ENCODE results near the gene MYO9B.

Gene MYO9B

DNA sequence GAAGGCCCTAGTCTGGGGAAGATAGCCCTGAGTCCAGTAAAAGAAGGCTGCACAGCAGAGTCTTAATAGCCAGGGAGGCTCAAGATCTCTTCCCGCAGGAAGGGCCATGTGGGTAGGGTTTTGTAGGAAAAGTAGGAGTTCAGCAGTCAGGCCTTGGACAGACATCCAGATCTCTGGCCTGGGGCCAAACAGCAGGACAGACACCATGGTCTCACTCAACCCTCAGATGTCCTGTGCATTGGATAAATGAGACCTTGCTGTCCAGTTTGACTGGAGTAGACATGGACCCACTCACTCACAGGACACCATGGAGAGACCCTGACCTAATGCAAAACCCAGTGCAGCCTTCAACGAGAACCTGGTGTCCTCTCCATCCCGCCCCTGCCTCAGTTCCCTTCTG lies 154.3 kb downstream of the MYO9B start:
- H3K4me1 Mint-ChIP-seq, result peaks cover 22% of the 10 kb centered on the region
- no peak for ATAC-seq
- no peak overlapping the region for H3K4me3 Mint-ChIP-seq
- H3K9me3 Mint-ChIP-seq, result no peaks in the 10 kb centered on the region
- DNase-seq (ENCODE audit: low spot score in 2 of 2), result no peak
- H3K36me3 Mint-ChIP-seq, result peaks cover 26% of the 10 kb centered on the region
- H3K27ac Mint-ChIP-seq, result no peak overlapping the region

DNA sequence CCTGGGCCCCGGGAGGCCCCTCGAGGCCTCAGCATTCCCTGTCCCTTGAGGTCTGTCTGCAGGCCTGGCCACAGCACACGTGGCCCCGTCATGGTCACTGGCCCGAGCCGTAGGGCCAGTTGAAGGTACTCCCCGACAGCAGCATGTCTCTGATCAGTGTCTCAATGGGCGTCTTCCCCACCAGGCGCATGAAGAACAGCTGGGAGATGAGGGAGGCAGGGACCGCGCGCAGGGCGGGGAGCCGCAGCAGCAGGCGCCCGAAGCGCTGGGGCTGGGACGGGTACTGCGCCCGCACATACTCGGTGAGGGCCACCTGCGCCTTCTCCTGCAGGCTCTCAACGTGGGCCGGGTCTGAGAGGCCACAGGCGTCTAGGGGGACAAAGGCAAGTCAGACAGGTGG lies 156.7 kb downstream of the MYO9B start:
- H3K4me1 Mint-ChIP-seq, result peaks cover 19% of the 10 kb centered on the region
- no peak overlapping the region for H3K27ac Mint-ChIP-seq
- no peak for DNase-seq (ENCODE audit: low spot score in 2 of 2)
- no peaks in the 10 kb centered on the region for H3K9me3 Mint-ChIP-seq
- H3K36me3 Mint-ChIP-seq, result peaks cover 21% of the 10 kb centered on the region
- ATAC-seq, result no peak
- no peak overlapping the region for H3K4me3 Mint-ChIP-seq

DNA sequence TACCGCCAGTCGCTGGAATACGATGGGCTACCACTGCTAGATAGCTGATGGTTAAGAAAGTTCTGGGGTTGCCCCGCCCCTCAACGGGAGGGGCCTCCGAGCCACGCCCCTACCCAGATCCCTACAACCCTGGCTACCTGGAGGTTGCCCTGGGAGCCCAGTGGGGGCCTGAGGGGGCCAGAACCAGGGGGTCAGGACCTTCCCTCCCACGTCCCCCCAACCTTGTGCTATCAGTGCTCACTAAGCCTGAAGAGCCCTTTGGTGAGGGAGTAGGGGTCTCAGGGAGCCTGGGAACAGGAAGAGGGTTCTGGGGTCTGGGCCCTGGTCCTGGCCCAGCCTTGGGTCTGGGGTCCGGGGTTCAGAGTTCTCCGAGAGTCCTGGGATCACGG lies 159.3 kb downstream of the MYO9B start:
- Mint-ChIP-seq H3K36me3 (peaks cover 21% of the 10 kb centered on the region), H3K27ac (peak overlapping the region; percentile 17), H3K9me3 (no peaks in the 10 kb centered on the region), H3K4me3 (peak overlapping the region; percentile 76), H3K4me1 (peaks cover 16% of the 10 kb centered on the region)
- ATAC-seq, result peak; percentile 74
- DNase-seq (ENCODE audit: low spot score in 2 of 2), result peak in 1 of 2 donors; percentile 49

DNA sequence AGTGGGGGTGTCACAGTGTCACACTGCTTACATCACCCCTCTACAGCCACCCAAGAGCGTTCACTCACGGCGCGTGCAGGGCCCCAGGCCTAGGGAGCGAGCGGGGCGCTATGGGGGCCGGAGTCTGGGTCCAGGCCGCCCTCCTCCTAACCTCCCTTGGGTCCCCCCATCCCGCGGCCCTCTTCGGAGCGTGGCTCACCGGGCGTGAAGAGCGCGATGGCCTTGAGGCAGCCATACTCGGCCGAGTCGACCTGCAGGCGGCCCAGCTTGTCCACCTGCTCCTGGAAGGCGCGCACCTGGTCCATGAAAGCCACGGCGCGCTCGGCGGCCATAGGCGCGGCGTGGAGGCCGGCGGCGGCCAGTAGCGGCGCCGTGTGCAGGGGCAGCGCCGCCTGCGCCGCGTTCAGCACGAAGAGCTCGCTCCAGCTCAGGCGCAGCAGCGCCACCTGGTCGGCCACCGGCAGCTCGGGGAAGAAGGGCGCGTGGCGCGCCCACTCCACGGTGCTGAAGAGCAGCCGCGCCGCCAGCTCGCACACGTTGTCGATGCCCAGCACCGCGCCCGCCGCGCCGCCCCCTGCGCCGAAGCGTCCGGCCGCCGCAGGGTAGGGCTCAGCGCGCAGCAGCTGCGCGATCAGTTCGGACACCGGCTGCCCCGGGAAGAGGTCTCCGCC lies 159.9 kb downstream of the MYO9B start:
- H3K27ac Mint-ChIP-seq, result peak overlapping the region; percentile 17
- ATAC-seq (peak; percentile 92), DNase-seq (ENCODE audit: low spot score in 2 of 2) (peak; percentile 55 to 81)
- H3K9me3 Mint-ChIP-seq, result no peaks in the 10 kb centered on the region
- H3K4me1 Mint-ChIP-seq, result peaks cover 16% of the 10 kb centered on the region
- H3K4me3 Mint-ChIP-seq, result peak overlapping the region; percentile 76
- peaks cover 21% of the 10 kb centered on the region for H3K36me3 Mint-ChIP-seq

DNA sequence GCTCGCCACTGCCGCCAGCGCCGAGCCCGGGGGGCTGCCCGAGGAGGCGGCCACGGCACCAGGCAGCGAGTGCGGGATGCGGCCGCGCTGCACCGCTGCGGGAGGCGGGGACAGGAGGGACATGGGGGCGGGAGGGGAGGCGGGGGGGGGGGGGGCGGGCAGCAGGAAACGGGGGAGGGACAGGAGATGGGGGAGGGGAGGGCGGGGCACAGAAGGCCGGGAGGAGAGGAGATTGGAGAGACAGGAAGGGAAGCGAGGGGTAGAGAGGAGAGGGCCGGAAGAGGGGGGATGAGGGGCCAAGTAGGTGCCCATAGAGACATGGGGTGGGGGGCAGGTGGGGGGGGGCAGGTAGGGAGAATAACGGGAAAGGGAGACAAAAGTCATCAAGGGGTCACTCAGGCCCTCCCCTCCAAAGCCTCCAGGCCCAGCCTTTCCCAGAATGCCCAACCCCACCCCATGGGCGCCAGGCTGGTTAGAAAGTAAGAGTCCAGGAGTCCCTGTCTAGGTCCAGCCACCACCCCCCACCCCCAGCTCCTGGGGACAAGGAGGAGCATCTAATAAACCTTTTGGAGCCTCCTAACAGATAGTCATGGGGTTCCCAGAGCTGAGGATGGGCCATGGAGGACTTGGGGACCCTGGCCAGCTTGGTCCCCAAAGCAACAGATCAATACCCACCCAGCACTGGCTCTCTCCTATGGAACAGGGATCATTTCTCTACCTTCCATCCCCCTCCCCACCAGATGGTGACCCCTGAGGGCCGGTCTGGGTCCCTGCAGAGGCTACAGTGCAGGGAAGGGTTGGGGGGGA lies 160.6 kb downstream of the MYO9B start:
- peak overlapping the region; percentile 76 for H3K4me3 Mint-ChIP-seq
- H3K36me3 Mint-ChIP-seq, result peaks cover 16% of the 10 kb centered on the region
- peaks cover 16% of the 10 kb centered on the region for H3K4me1 Mint-ChIP-seq
- peak; percentile 51 for ATAC-seq
- no peak overlapping the region for H3K27ac Mint-ChIP-seq
- no peak for DNase-seq (ENCODE audit: low spot score in 2 of 2)
- no peaks in the 10 kb centered on the region for H3K9me3 Mint-ChIP-seq

DNA sequence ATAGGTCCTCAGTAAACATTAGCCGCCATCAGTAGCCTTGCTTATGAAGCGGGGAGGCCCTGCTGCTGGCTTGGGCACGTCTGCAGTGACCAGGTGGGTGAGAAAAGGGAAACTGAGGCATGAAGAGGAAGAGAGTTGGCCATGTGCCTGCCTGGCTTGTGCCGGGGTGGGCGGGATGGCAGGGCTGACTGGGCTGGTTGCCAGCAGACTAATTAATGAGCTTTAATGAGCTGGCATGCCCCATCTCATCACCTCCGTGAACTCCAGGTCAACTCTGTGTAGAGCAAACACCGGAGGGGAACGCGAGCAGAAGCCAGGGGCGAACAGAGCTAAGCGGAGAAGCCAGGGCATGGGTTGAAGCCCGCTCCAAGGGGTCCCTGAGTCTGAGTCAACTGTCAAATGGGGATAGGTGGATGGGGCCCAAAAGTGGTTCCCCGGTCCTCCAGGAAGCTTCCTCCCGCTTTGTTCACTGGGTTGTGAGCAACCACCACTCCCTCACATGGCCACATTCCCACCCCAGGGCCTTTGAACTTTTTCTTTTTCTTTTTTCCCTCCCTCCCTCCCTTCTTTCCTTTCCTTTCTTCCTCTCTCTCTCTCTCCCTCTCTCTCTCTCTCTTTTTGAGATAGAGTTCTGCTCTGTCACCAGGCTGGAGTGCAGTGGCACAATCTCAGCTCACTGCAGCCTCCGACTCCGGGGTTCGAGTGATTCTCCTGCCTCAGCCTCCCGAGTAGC lies 161.4 kb downstream of the MYO9B start:
- ATAC-seq, result no peak
- H3K36me3 Mint-ChIP-seq, result peaks cover 8% of the 10 kb centered on the region

DNA sequence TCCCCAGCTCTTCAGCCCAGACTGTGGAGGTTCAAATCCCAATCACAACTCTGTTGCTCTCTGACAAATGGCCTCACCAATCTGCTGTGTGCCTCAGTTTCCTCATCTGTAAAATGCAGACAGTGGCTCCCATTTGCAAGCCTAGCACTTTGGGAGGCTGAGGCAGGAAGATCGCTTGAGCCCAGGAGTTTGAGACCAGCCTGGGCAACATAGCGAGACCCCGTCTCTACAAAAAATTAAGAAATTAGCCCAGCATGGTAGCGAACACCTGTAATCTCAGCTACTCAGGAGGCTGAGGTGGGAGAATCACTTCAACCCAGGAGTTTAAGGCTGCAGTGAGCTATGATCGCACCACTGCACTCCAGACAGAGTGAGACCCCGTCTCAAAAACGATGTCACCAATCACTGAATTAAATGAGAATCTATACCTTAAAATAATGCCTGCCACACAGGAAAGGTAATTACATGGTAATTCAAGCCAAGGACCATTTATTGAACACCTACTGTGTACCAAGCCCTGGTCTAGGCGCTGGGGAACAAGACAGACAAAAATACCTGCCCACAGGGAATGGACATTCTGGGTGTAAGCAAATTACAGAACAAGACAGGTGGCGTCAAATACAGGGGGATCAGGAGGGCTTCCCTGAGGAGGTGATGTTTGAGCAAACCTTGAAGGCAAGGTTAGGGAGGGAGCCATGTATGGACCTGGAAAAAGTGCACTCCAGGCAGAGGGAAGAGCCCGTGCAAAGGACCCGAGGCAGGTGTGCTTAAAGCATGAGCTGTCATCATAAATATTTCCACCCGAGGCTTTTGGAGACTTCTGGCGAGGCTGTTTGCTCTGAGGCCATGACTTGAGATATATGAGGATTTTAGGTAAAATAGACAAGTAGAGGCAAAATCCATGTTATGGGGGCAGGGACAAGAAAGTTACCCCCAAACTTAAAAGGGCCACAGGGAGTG lies 162.4 kb downstream of the MYO9B start:
- H3K4me3 Mint-ChIP-seq, result peak overlapping the region; percentile 29
- peaks cover 20% of the 10 kb centered on the region for H3K4me1 Mint-ChIP-seq
- H3K9me3 Mint-ChIP-seq, result no peaks in the 10 kb centered on the region
- no peaks in the 10 kb centered on the region for H3K36me3 Mint-ChIP-seq
- no peak overlapping the region for H3K27ac Mint-ChIP-seq
- no peak for ATAC-seq
- DNase-seq (ENCODE audit: low spot score in 2 of 2), result no peak

More for the DNA sequence above, 161.4 kb downstream of the MYO9B start:
- Mint-ChIP-seq H3K27ac (no peak overlapping the region), H3K4me1 (peaks cover 16% of the 10 kb centered on the region), H3K4me3 (peak overlapping the region; percentile 76), H3K9me3 (no peaks in the 10 kb centered on the region)
- DNase-seq (ENCODE audit: low spot score in 2 of 2), result no peak

DNA sequence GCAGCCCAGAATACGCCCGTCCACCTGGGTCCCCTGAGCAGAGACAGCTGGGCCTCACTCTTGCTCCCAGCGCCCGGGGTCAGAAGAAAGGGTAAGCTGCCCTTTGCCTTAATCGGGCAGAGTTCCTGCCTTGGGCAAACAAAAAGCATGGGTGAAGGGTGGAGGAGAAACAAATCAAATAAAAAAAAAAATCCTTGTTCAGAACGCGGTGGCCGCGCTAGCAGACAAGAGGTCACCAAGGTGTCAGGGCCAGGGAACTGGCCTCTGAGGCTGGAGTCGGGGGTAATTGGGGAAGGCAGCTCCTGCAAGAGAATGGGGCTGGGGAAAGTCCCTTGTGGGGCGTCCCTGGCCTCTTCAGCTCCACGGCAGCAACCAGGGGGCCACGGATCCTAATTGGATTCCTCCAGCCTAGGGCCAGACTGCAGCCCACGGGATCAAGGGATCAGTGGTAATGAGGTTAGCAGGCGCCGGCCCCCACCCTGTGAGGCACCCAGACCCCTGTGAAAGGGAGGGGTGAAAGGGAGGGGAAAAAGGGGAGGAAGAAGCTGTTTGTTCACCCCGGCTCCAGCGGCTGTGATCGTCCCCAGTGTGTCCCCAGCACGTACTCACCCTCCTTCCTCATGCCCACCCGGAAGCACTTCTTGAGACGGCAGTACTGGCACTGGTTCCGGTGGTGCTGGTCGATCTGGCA lies 164.6 kb downstream of the MYO9B start:
- H3K4me3 Mint-ChIP-seq, result no peak overlapping the region
- H3K9me3 Mint-ChIP-seq, result no peaks in the 10 kb centered on the region
- peaks cover 7% of the 10 kb centered on the region for H3K4me1 Mint-ChIP-seq
- H3K27ac Mint-ChIP-seq, result no peak overlapping the region
- H3K36me3 Mint-ChIP-seq, result no peaks in the 10 kb centered on the region
- DNase-seq (ENCODE audit: low spot score in 2 of 2), result no peak
- no peak for ATAC-seq

DNA sequence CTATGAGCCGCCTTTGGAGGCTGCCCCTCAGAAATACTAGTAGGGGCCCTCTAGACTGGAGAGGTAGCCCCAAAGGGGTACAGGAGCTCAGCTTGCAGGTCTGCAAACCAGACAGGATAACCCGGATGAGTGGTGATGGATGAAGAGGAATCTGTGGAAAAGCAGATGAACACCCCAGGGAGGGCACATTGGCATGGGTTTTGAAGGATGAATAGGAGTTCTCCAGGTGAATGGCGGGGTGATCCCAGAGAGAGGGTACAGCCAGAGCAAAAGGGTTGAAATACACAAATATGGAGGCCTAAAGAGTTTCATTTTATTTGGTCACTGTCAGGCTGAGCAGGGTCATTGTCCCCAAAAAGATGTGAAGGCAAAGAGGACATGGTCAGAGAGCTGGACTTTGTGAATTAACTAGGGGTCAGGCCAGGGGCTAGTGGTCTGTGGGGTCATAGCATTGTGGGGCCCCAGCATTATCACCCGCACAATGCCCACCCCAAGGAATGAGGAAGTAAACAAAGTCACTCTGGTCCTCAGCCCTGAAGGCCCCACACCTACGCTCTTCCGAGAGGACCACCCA lies 165.3 kb downstream of the MYO9B start:
- Mint-ChIP-seq H3K27ac (no peak overlapping the region), H3K4me1 (peaks cover 7% of the 10 kb centered on the region), H3K9me3 (no peaks in the 10 kb centered on the region), H3K36me3 (peaks cover 1% of the 10 kb centered on the region), H3K4me3 (no peak overlapping the region)
- DNase-seq (ENCODE audit: low spot score in 2 of 2), result no peak
- ATAC-seq, result no peak

DNA sequence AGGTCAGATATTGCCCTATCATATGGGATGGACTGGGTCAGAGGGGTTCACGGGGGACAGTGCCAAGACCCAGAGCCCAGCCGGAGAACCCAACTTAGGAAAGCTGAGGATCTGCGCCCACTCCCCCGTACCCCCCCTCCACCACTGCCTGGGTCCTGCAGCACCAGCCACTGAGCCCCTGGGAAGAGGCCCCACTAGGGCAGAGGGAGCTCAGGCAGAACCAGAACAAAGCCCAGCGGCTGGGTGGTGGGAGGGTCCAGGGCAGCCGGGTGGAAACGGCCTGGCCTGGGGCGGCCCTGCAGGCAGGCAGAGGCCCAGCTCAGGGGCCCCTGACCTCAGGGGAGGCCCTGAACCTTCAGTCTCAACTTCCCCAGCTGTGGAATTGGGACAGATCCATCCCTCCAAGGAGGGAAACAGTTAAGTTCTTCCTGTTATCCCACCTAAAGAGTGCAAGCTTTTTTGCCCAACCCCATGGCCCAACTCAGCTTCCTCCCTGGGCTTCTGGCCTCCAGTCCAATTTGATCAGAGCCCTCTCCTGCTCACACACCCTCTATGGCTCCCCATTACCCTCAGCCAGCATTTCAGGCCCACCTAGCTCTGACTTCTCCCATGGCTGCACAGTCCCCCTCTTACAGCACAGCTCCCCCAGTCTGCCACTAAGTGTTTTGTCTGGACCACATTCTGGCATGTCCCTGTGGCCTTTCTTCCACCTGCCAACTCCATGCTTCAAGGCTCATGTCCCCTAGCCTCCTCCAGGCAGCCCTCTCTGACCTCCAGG lies 167.0 kb downstream of the MYO9B start:
- Mint-ChIP-seq H3K9me3 (no peaks in the 10 kb centered on the region), H3K27ac (no peak overlapping the region), H3K4me1 (peaks cover 22% of the 10 kb centered on the region), H3K4me3 (no peak overlapping the region), H3K36me3 (peaks cover 6% of the 10 kb centered on the region)
- ATAC-seq, result no peak
- DNase-seq (ENCODE audit: low spot score in 2 of 2), result no peak

DNA sequence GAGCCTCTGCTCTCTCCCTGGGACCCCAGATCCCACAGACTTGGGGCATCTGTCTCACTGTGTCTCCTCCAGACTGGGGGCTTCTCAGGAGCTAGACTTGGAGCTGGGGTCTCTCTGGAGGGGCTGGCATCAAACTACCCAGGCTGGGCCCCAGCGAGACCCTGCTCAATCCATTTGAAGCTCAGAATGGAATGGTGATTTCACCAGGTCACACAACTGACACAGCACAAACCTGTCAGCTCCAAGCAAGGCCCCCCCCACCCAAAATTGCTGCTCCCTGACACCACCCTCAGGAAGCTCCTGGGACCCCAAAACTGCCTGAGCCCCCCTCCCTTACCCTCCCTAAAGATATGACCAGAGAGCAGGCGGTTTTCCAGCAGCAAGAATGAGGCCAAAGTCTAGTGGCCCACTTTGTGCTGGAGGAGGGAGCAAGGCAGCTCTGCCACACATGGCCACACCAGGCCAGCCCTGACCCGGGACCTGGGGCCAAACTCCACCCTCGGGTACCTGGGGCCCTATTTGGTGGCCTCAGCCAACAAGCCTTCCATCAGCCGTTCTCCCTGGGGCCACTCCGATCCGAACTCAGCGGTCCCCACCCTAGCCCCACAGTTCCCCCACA lies 167.7 kb downstream of the MYO9B start:
- no peak for ATAC-seq
- Mint-ChIP-seq H3K36me3 (peaks cover 6% of the 10 kb centered on the region), H3K9me3 (no peaks in the 10 kb centered on the region), H3K27ac (peak overlapping the region; percentile 50), H3K4me1 (peaks cover 22% of the 10 kb centered on the region), H3K4me3 (peak overlapping the region; percentile 62)
- DNase-seq (ENCODE audit: low spot score in 2 of 2), result no peak

DNA sequence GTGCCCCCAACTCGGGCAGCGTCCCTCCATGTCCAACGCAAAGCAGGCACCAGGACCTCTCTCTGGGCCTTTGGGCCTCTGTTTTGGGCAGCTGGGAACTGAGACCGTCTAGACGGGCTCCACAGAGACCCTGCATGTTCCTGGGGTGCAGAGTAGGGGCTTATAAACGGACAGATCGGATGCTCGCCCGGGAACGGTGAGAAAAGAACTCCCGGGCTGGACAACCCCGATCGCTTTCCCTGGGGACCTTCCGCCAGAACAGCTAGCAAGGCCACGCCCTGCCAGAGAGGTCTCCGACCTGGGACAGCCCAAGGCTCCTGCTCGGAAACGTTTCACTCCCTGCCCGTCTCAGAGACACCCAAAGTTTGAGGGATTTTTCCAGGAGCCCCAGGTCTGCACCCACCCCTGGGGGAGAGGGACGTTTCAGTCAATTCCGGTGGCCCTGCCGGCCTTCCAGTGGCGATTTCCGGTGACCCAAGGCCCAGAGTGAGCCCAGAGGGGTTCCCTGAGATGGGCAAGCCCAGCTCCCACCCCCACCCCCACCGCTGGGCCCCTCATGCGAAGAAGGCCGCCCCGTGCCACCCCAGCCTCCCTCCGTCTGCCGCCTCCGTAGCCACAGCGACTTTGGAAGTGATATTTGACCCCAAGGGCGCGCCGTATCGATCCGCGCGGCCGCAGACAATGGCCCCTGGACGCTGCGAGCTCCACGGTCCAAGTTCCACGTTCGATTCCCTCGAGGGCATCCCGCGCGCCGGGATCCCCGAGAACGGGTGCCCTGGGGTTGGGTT lies 168.4 kb downstream of the MYO9B start:
- Mint-ChIP-seq H3K4me1 (peaks cover 22% of the 10 kb centered on the region), H3K27ac (peak overlapping the region; percentile 50), H3K9me3 (no peaks in the 10 kb centered on the region), H3K4me3 (peak overlapping the region; percentile 62), H3K36me3 (peaks cover 6% of the 10 kb centered on the region)
- DNase-seq (ENCODE audit: low spot score in 2 of 2) (no peak), ATAC-seq (no peak)

Data from stimulated activated effector memory CD8-positive, alpha-beta T cell treated with anti-CD3 and anti-CD28 coated beads, Interleukin-12 subunit alpha, Interleukin-12 subunit beta, amount 100 ng/mL, for 72 hours (primary cell).